AG09309 (cell line): ENCODE data around the gene TREX2.
"Not testable (repeated sequence)": the region's sequence is repeated elsewhere in the genome, so short reads cannot be mapped to it uniquely, and the experiment has no call there.

Source experiments
- DNase-seq: peaks from one replicate; pipeline ENCODE4 v3.0.0-alpha.2; 2010; ENCODE audit warnings: low read depth
- H3K4me3 ChIP-seq: 2 replicates; pipeline ENCODE4 v1.5.1; 2011; ENCODE audit warnings: mild to moderate bottlenecking, low read depth, low read length, moderate library complexity; ENCODE audit not compliant: control insufficient read depth
- CTCF ChIP-seq: IDR thresholded peaks from 2 replicates; pipeline ENCODE4 v1.5.1; 2011; ENCODE audit warnings: mild to moderate bottlenecking, low read depth, low read length, inconsistent platforms; ENCODE audit not compliant: insufficient read depth, control insufficient read depth; ENCODE audit errors: missing control alignments

TREX2 gene

GRCh38 chrX:153407736-153408135 lies 38.1 kb downstream of the TREX2 start:
- no peak for DNase-seq
- no peak for TF ChIP-seq CTCF
- H3K4me3 ChIP-seq = no peak overlapping the region

- H3K4me3 ChIP-seq = no peak overlapping the region
- no peak for DNase-seq
- TF ChIP-seq CTCF = no peak
Observed at GRCh38 chrX:153406903-153407302, 39.0 kb downstream of the TREX2 start.

- H3K4me3 ChIP-seq = no peak overlapping the region
- DNase-seq = no peak
- TF ChIP-seq CTCF = no peak
Observed at GRCh38 chrX:153406011-153406410, 39.8 kb downstream of the TREX2 start.

- TF ChIP-seq CTCF = no peak
- no peak overlapping the region for H3K4me3 ChIP-seq
- DNase-seq = no peak
Observed at GRCh38 chrX:153405426-153405825, 40.4 kb downstream of the TREX2 start.

- not testable (repeated sequence) for H3K4me3 ChIP-seq, DNase-seq
Observed at GRCh38 chrX:153404333-153404732, 41.5 kb downstream of the TREX2 start.

- TF ChIP-seq CTCF = no peak
- no peak within 1 kb of the TSS for H3K4me3 ChIP-seq
- no peak for DNase-seq
Observed at GRCh38 chrX:153401133-153401764, 44.6 kb downstream of the TREX2 start, which contains the start of gene PNMA6E. PNMA6E (minus strand) TSS chrX:153401350; CDS start chrX:153398849, 2,501 bp downstream.

- peak; percentile 51 for TF ChIP-seq CTCF
- DNase-seq = no peak
Observed at GRCh38 chrX:153400146-153401132, 45.4 kb downstream of the TREX2 start.

More at GRCh38 chrX:153400146-153401132, 45.4 kb downstream of the TREX2 start:
- no peak overlapping the region for H3K4me3 ChIP-seq
